ENCODE measurements around the gene C1orf232. TPM values are rescaled to one million over a fixed set of nuclear protein-coding genes. Genes with fewer than 3 reads are reported as not detected.

C1orf232 gene
- total and polyA plus RNA-seq, 2 of the 8 experiments (the other 6 are each of a cell fraction or from before 2014, with no cell fraction given) = not detected

DNA sequence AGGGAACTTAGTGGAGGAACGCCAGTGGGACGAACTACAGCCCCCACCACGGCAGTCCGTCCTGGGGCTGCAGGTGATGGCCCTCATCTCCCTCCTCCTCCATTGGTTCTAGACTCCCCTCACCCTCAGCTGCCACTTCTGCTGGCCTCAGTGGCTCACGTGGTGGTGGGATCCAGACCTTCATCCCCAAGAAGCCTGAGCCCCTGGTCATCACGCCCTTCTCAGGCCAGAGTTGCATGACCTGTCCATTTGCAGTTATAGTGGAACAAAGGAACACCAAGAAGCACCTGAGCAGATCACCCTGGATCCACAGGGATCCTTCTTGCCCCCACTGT, 22.8 kb downstream of the C1orf232 start (continued):
- TF ChIP-seq, protein P1, sequence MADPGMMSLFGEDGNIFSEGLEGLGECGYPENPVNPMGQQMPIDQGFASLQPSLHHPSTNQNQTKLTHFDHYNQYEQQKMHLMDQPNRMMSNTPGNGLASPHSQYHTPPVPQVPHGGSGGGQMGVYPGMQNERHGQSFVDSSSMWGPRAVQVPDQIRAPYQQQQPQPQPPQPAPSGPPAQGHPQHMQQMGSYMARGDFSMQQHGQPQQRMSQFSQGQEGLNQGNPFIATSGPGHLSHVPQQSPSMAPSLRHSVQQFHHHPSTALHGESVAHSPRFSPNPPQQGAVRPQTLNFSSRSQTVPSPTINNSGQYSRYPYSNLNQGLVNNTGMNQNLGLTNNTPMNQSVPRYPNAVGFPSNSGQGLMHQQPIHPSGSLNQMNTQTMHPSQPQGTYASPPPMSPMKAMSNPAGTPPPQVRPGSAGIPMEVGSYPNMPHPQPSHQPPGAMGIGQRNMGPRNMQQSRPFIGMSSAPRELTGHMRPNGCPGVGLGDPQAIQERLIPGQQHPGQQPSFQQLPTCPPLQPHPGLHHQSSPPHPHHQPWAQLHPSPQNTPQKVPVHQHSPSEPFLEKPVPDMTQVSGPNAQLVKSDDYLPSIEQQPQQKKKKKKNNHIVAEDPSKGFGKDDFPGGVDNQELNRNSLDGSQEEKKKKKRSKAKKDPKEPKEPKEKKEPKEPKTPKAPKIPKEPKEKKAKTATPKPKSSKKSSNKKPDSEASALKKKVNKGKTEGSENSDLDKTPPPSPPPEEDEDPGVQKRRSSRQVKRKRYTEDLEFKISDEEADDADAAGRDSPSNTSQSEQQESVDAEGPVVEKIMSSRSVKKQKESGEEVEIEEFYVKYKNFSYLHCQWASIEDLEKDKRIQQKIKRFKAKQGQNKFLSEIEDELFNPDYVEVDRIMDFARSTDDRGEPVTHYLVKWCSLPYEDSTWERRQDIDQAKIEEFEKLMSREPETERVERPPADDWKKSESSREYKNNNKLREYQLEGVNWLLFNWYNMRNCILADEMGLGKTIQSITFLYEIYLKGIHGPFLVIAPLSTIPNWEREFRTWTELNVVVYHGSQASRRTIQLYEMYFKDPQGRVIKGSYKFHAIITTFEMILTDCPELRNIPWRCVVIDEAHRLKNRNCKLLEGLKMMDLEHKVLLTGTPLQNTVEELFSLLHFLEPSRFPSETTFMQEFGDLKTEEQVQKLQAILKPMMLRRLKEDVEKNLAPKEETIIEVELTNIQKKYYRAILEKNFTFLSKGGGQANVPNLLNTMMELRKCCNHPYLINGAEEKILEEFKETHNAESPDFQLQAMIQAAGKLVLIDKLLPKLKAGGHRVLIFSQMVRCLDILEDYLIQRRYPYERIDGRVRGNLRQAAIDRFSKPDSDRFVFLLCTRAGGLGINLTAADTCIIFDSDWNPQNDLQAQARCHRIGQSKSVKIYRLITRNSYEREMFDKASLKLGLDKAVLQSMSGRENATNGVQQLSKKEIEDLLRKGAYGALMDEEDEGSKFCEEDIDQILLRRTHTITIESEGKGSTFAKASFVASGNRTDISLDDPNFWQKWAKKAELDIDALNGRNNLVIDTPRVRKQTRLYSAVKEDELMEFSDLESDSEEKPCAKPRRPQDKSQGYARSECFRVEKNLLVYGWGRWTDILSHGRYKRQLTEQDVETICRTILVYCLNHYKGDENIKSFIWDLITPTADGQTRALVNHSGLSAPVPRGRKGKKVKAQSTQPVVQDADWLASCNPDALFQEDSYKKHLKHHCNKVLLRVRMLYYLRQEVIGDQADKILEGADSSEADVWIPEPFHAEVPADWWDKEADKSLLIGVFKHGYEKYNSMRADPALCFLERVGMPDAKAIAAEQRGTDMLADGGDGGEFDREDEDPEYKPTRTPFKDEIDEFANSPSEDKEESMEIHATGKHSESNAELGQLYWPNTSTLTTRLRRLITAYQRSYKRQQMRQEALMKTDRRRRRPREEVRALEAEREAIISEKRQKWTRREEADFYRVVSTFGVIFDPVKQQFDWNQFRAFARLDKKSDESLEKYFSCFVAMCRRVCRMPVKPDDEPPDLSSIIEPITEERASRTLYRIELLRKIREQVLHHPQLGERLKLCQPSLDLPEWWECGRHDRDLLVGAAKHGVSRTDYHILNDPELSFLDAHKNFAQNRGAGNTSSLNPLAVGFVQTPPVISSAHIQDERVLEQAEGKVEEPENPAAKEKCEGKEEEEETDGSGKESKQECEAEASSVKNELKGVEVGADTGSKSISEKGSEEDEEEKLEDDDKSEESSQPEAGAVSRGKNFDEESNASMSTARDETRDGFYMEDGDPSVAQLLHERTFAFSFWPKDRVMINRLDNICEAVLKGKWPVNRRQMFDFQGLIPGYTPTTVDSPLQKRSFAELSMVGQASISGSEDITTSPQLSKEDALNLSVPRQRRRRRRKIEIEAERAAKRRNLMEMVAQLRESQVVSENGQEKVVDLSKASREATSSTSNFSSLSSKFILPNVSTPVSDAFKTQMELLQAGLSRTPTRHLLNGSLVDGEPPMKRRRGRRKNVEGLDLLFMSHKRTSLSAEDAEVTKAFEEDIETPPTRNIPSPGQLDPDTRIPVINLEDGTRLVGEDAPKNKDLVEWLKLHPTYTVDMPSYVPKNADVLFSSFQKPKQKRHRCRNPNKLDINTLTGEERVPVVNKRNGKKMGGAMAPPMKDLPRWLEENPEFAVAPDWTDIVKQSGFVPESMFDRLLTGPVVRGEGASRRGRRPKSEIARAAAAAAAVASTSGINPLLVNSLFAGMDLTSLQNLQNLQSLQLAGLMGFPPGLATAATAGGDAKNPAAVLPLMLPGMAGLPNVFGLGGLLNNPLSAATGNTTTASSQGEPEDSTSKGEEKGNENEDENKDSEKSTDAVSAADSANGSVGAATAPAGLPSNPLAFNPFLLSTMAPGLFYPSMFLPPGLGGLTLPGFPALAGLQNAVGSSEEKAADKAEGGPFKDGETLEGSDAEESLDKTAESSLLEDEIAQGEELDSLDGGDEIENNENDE (IDR thresholded peaks at IDR 0.05; ENCODE audit: insufficient replicate concordance, low read length) = no peak
- TF ChIP-seq TEAD4 (IDR thresholded peaks at IDR 0.05; ENCODE audit: low read depth, low read length) (no peak), ASH2L (IDR thresholded peaks at IDR 0.05; ENCODE audit: low read length) (no peak), YY1 (IDR thresholded peaks at IDR 0.05; ENCODE audit: low read depth, low read length) (no peak), GABPA (IDR thresholded peaks at IDR 0.05; ENCODE audit: borderline replicate concordance, insufficient read depth, low read length) (no peak)
- TF ChIP-seq, protein P2, sequence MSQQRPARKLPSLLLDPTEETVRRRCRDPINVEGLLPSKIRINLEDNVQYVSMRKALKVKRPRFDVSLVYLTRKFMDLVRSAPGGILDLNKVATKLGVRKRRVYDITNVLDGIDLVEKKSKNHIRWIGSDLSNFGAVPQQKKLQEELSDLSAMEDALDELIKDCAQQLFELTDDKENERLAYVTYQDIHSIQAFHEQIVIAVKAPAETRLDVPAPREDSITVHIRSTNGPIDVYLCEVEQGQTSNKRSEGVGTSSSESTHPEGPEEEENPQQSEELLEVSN (IDR thresholded peaks at IDR 0.05) = no peak
- TF ChIP-seq, protein P3, sequence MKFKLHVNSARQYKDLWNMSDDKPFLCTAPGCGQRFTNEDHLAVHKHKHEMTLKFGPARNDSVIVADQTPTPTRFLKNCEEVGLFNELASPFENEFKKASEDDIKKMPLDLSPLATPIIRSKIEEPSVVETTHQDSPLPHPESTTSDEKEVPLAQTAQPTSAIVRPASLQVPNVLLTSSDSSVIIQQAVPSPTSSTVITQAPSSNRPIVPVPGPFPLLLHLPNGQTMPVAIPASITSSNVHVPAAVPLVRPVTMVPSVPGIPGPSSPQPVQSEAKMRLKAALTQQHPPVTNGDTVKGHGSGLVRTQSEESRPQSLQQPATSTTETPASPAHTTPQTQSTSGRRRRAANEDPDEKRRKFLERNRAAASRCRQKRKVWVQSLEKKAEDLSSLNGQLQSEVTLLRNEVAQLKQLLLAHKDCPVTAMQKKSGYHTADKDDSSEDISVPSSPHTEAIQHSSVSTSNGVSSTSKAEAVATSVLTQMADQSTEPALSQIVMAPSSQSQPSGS (IDR thresholded peaks at IDR 0.05; ENCODE audit: low read length) = no peak

All from H1 (cell line).